HG02870 (cell line): ENCODE results near the gene ESRRB.

Experiments used
- ATAC-seq: cut with Tn5 transposase; IDR thresholded peaks from one replicate; pipeline ENCODE4 v1.9.1; 2021; ENCODE audit warnings: mild to moderate bottlenecking, moderate library complexity; ENCODE audit not compliant: unreplicated experiment

ESRRB gene

DNA sequence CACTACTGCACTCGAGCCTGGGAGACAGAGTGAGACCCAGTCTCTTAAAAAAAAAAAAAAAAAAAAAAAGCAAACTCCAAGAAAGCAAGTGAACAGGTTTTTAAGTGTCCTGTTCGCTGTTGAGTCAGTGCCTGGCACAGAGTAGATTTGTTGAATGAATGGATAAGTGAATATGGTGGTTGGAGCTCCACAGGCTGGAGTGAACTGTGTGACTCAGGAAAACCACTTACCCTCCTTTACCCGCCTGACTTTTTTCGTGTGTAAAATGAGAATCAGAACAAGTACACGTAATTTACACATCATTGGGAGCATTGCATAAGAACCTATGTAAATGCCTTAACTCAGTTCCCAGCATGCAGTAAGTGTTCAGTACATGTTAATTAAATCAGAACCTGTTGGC, 24.0 kb upstream of the ESRRB start:
- ATAC-seq = no peak

DNA sequence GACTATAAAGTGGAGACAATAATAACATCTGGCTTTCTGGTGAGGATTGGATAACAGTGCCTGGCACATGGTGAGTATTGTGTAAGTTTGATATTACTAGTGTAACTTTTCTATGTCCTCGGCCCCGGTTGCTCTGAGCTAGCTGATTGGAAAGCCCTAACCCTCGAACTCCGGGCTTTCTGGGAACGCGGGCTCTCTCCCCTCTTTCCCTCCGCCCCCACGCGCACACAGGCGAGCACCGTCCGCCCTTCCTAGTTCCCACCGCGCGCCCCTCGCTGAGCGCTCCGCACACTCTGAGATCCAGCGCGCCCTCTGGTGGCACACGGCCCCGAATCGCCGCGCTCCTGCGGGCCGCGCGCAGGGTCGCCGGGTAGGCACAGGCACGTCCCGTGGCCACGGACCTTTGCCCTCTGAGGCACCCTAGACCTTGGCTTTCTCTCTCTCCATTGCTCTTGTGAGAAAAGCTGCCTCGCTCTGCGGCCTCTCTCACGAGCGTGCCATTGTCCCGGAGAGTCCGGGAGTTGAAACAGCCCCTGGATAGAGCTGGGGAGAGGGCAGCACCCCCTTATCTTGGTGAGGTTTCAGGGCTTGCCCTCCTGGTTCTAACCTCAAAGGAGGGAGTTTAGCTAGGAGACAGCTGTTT, 23.2 kb upstream of the ESRRB start:
- ATAC-seq = no peak

DNA sequence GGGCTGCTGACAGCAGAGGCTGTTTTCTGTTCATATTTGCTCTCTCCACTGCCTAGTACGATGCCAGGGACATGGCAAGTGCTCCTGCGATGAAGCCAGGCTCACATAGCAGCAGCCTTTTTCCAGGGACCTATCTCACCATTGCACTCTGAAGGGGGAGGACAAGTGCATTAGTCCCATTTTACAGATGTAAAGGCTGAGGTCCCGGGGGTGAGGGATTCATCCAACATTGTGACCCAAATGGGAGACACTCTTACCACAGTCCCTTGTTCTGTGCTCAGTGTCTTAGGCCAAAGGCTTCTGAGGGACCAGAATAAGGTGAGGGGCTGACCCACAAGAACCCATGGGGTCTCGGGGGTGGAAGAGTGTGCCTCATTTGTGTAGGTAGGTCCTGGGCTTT, 21.6 kb upstream of the ESRRB start:
- ATAC-seq = no peak

DNA sequence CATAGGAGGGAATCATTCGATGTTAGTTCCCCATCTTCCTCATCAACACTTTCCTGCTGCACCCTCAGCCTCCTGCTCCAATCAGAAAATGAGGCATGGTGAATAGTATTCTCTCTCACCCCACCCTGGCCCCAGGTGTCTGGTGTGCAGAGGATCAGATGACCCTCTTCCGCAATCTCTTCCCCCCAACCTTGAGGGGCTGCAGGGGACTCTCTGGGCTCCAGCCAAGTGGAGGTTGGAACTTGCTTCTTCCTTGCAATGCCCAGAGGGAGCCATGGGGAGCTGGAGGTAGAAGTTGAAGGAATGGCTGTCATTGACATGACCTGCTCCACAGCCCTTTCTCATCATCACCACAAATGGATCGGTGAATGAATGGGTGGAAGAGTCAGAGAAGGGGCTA, 20.2 kb upstream of the ESRRB start:
- no peak for ATAC-seq

DNA sequence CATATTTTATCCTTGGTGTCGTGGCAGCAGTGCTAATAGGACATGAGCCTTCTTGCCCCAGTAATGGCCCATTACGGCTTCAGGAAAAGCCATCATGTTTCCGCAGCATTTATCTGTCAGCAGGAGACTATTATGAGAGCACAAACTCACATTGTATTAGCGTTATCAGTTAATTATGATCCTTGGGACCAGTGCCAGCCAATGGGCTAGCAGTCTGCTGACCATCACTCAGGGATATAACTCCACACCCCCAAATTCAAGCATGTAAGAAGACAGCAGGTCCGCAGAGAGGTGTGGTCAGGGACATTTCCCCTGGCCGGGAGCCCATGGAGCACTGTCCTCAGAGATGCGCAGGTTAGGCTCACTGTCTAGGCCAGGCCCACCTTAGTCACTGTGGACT, 4.9 kb upstream of the ESRRB start:
- no peak for ATAC-seq

DNA sequence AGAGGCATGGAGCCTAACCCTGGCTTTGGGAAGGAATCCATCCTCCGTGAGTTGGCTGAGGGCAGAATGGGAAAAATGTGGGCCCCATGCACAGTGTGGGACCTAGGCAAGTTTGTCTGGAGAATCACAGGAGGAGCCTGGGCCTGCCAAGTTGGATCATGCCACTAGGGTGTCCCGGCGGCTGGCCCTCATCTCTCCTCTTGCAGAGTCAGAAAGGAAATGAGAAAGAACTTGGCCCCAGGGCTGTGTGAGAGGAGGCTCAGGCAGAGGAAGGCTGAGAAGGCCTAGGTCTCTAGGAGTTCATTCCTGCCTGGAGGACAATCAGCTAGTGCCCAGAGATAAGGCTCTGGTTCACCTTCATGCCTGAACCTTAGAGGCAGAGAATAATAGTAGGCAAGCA, 2.5 kb upstream of the ESRRB start:
- ATAC-seq = no peak

DNA sequence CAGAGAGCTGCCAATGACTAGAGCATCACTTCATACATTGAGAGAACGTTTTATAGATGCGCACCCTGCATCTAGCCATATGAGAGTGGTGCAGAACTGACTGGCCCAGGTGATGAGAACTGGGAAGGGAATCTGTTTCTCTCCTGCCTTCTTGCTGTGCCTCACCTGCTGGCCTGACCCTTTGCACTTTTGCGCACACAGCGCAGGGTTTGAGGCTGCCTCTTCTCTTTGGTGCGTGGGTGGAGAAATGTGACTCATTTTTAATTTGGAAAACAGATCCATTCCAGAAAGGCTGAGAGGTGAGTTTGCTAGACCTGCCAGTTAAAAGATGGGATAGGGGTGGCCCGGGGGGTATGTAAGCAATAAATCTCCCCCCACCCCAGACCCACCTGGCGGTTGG, 453 bp upstream of the ESRRB start:
- ATAC-seq = no peak

DNA sequence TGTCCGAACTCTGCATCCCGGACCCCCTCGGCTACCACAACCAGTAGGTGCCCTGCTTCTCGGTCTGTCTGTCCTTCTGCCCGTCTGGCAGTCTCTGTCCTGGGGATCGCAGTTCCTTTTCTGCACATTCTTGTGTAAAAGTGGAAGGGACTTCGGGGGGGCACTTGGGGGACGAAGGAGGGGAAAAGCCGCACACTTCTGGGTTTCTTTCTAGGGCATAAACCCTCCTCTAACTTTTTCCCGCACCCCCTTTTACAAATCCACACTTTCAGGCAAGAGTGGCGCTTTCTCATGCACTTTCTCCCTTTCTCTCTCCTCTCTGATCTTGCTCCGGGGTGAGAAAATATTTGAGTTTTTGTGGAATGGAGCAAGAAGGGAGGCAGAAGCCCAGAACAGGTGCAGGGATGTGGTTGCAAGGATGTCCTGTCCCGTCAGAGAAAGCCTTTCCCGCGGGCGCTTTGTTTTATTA, 506 bp downstream of the ESRRB start:
- ATAC-seq = no peak

DNA sequence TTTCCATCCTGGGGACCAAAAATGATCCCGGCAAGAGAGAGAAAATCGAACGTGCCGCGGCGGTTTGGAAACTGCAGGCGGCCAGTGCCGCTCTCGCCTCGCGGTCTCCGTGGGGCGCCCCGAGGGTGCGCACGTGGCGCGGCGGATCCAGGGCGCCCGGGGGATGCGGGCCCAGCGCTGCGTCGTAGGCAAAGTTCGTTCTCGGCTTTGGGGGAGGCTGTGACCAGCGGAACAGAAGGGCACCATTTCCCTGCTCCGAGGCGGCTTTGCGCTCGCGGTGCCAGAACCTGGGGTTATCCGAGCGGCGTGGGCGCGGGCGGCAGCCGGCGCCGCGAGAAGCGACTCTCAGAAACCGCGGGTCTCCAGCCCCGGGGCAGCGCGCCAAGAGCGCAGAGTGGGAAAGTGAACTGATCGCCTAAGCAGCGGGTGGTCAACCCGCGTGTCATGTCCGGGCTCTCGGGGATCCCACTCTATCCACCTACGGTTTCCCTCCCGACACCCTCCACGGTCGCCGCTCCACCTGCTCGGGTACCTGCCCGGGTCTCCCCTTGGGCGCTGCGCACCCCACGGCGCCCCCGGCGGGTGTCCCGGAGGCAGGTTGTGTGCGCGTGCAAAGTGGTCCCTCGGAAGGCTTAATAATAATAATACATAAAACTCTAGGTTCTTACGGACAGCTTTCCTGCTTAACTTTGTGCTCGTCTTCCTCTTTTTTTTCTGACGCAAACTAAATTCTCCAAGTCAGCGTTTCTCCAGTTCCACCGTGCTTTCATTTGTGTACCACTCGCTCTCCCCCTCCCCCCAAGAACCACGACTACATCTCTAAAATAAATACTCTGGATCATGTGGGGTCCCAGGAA, 1.2 kb downstream of the ESRRB start:
- ATAC-seq = no peak

DNA sequence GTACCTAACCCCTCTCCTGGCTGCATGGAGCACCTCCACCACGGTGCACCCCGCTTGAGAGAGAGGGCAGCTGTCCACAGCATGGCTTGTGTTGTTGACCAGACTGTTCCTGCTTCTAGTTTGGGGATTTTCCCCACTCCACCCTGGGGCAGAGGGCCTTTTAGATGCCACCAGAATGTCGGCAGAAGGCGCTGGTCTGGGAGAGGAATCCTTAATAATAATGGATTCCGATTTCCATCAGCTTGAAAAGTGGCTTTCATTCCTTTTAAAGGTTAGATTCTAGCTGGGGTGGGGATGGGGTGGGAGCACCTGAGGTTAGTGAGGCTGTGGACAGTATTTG, 1.8 kb downstream of the ESRRB start:
- ATAC-seq = no peak

DNA sequence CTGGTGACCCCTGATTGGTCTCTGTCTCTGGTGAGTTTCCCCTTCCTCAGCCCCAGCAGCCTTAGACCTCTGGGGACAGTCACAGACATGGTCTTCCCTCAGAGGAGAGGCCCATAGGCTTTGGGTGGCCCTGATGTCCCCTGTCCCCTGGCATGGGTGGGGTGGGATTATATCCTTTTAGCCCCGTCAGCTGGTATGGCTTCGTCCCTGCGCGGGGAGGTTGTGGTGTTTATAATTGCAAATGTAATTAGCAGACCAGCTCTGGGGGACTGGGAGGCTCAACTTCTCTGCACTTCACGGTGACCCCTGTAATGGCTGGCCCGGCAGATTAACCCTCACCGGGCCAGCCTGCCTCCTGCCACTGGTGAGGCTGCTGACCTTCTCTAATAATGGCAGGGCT, 5.1 kb downstream of the ESRRB start:
- ATAC-seq = no peak

DNA sequence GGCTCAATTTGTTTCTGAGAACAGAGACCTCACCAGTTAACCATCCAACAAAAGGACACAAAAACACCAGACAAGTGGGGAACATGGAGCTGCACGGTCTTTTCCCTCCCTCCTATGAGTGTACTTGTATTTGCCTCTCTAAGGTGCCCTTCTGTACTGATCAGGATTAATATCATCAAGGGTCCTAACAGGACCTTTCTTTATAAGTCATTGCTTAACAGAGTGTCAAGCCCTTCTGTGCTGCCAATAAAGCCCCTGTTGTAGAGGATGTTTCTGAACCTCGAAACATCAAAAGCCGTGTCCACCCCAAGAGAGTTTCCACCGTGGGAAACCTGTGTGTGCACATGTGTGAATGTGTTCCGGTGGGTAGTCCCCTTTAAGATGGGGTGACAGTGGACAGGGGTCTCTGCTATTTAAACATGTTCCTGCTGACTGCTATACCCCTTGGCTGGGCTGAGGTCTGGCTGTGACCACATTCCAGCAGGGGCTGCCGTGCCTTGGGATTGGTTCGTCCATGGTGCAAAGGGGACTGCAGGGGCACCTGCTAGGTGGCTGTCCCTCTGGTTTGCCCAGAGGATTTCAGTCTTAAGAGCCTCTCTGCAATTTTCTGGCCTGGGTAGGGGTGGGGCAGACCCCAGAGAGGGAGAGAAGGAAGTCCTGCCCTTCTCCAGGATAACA, 6.0 kb downstream of the ESRRB start:
- no peak for ATAC-seq

DNA sequence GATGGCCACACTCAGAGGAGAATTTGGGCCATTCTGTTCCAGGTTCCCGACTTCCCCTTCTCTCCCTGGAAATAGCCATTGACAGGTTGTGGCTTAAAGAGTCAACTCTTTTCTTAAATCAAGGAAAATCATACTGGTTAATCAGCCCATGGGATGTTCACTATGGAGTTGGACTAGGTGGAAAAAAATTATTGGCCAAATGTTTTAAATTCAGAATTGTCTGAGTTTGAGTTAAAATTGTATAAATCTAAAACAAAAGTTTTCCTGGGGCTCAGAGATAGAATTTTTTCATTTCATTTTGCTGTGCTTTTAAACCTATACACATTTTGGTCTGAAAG, 6.5 kb downstream of the ESRRB start:
- no peak for ATAC-seq

DNA sequence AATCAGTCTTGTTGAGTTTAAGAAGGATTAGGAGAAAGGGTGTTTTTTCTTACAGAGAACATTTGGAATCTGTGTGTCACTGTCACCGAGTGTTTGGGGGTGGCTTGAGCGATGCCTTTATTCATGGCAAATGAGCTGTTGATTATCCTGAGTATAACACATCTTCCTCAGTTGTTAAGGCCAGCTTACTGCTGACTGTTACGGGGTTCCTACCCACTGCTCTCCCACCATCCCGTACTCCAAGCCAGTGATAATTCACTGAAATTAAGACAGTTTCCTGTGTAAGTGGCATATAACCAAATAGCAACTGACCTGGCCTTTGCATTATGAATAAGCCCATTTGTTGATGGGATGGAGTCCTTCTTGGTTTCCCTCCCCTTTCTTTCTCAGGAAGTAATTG, 9.5 kb downstream of the ESRRB start:
- no peak for ATAC-seq

DNA sequence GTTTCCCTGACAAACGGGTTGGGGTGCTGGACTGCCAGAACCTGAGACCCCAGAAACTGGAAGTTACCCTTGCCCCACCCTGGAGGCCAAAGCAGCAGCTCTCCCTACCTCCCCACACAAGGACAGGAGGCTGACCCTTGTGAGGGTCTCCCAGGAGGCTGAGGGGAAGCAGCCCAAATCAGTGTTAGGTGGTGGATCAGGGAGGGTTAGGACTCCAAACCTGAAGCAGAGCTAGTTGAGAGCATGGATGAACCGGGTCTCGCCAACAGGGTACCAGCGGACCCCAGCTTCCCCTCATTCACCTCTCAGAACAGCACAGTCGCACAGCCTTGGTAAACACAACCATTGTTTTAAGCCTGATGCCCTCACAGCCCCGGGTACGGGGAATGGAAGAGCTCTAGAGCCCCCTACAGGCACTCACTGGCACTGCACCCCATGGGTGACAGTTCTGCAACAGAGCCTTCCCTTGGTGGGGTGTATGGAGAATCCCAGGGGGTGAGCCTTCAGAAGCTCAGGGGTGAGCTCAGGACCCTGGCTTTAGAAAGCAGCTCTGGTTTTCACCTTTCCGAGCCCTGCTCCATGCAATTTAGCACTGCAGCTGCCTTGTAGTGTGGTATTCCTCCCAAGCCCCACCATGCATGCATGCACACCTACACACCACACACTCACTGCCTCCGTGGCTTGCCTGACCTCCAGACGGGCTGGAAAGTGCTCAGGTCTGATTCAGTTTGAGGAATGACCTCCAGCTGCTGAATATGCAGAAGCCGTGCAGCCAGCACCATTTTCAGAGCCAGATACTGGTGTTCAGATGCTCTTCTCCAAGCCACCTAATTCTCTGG, 11.2 kb downstream of the ESRRB start:
- ATAC-seq = peak; percentile 63

DNA sequence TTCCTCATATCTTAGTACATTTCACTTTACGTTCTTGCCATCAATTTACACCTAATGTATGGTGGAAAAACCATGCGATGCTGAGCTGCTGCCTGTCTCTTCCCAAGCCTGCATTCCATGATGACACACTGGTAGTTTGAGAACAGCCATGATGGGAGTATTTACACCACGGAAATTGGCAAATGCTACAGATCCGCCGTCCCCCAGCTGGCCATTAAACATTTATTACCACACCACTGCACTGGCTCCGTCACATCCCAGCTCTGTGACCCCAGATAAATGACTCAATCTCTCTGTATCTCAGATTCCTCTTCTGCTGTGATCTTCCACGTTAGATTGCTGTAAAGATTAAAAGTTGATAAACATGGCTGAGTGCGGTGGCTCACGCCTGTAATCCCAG, 13.9 kb downstream of the ESRRB start:
- no peak for ATAC-seq

DNA sequence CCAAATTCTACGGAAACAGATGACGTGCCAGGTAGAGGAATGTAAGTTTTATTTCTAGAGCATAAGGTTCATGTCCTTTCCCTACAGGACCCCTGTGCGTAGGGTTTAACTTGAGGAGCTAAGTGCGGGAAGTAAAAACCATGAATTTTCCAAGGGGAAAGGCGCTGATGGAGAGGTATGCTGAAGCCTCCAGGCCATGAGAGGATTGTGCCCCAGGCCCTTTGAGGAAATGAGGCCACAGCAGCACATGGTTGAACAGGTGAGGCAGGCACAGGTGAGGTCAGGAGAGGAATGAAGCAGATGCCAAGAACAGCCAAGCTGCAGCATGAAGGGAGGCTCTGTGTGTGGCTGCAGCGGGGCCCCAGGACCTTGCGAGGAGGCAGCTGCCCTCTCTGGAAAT, 14.7 kb downstream of the ESRRB start:
- no peak for ATAC-seq

DNA sequence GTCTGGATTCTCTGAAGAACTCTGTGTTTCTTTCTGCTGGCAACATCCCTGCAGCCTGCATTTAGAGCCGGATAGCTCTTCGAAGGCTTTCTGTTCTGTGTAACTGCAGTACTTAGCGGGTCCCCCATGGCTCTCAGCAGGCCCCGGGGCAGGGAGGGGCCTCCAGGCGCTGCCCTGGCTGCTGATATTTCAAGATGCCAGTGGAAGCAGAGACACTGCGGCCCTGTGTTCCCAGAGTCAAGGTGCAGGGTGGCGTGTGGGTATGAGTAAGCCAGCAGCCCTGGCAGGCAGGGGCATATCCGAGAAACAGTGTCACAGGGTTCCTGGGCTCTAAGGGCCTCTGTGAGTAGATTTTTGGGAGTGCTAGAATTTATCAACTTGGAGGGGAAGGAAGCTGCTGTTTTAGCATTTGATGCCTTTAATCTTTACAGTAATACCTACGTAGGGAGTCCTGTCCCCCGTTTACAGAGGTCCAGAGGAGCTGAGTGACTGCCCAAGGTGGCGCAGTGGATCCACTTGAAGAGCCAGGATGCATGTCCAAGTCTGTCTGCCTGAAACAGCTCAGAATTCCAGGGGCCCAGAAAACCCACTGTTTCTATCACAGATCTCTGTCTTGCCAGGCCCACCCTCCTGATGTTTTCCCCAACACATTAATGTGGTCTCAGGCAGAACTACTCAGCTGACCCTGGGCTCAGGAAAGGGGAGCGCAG, 16.2 kb downstream of the ESRRB start:
- ATAC-seq = no peak

DNA sequence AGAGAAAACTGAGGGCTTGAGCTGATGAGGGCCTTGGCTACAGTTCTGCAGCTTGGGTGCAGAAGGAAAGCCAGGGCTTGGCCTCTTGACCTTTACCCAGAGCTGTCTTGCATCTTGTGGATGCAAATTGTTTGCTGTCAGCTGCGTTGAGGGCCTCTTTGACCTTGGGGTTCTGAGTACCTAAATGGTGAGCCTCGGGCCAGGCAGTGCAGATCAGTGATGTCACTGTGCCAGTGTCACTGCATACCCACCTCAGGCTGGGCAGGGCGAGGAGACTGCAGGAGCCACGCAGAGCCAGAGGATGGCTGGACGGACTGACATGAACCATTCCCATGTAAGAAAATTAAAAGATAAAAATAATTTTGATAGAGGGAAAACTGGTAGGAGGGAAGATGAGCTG, 18.6 kb downstream of the ESRRB start:
- no peak for ATAC-seq

DNA sequence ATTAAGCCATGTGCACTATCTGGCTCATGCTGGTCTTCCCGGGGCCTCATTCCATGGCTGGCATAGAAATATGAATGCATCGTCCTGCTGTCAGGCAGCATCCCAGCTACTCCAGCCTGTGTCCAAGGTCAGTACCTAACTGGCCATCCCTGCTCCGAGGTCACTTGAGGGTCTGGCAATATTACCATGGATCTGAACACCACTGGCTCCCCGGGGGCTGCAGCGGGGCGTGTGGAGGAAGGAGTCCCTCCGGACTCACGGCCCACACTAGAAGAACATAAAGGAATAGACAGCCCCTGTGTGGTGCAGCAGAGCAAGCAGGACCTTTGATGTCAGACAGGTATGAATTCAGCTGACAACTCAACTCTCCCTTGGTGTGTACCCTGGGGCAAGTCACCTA, 19.2 kb downstream of the ESRRB start:
- ATAC-seq = no peak

DNA sequence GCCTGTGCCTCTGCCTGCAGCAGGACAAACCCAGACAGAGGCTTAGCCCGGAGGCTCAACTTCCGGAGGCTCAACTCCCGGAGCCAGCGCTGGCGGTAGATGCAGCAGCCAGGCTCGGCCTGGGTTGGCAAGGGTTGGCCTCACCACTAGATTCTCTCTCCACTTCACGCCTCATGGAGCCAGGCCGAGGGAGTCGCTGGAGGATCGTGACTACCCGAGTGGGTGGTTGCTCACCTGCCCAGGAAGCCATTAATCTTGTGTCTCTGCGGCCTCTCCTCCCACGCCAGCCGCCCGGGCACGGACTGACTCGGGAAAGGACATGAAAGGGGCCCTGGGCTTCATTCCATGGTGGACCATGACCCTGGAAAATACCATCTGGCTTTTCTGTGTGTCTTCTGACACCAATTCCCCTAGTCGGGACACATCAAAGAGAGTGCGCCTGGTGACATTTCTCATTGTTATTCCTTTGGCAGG, 20.8 kb downstream of the ESRRB start:
- no peak for ATAC-seq
